H9 (cell line): Measurements from ENCODE around the gene HIRA. TPM values are rescaled to one million over a fixed set of nuclear protein-coding genes. Genes with fewer than 3 reads are reported as not detected.
A peak's percentile ranks its signal among the peaks of the same experiment; 100 is the strongest.

ENCODE experiments used
- DNase-seq: peaks from one replicate; pipeline ENCODE4 v3.0.0-alpha.2; 2017
- H2AFZ ChIP-seq: one replicate; pipeline ENCODE4 v1.6.1; 2013; ENCODE audit warnings: mild to moderate bottlenecking, low read length, control low read depth, moderate library complexity
- H2AK5ac ChIP-seq: 2 replicates; pipeline ENCODE4 v1.6.1; 2013; ENCODE audit warnings: low read length, control low read depth, mixed read lengths; ENCODE audit not compliant: insufficient read length
- H2BK120ac ChIP-seq: one replicate; pipeline ENCODE4 v1.6.1; 2013; ENCODE audit warnings: low read depth, mild to moderate bottlenecking, low read length, control low read depth, inconsistent platforms; ENCODE audit not compliant: poor library complexity, severe bottlenecking
- H2BK12ac ChIP-seq: 2 replicates; pipeline ENCODE4 v1.6.1; 2013; ENCODE audit warnings: low read length, control low read depth, mixed read lengths, low read depth; ENCODE audit not compliant: insufficient read length
- H2BK15ac ChIP-seq: 2 replicates; pipeline ENCODE4 v1.6.1; 2013; ENCODE audit warnings: low read depth, low read length, control low read depth
- H2BK20ac ChIP-seq: one replicate; pipeline ENCODE4 v1.6.1; 2013; ENCODE audit warnings: low read depth, mild to moderate bottlenecking, low read length, control low read depth, inconsistent platforms; ENCODE audit not compliant: poor library complexity, severe bottlenecking
- H2BK5ac ChIP-seq: 2 replicates; pipeline ENCODE4 v1.6.1; 2013; ENCODE audit warnings: low read length, control low read depth, mixed read lengths; ENCODE audit not compliant: insufficient read length
- H3K14ac ChIP-seq: 2 replicates; pipeline ENCODE4 v1.6.1; 2013; ENCODE audit warnings: low read length, control low read depth; ENCODE audit not compliant: insufficient read depth
- H3K18ac ChIP-seq: 2 replicates; pipeline ENCODE4 v1.6.1; 2013; ENCODE audit warnings: low read depth, mild to moderate bottlenecking, mixed read lengths, low read length, control low read depth; ENCODE audit not compliant: insufficient read length
- H3K23ac ChIP-seq: 2 replicates; pipeline ENCODE4 v1.6.1; 2013; ENCODE audit warnings: low read length, control low read depth, mixed read lengths, low read depth; ENCODE audit not compliant: insufficient read length
- H3K23me2 ChIP-seq: 2 replicates; pipeline ENCODE4 v1.6.1; 2013; ENCODE audit warnings: low read depth, mild to moderate bottlenecking, mixed read lengths, low read length, control low read depth; ENCODE audit not compliant: insufficient read length, poor library complexity, severe bottlenecking
- H3K27ac ChIP-seq: 2 replicates; pipeline ENCODE4 v1.5.1; 2013; ENCODE audit warnings: low read length, control low read depth, mixed read lengths, low read depth; ENCODE audit not compliant: insufficient read length
- H3K27me3 ChIP-seq: 2 replicates; pipeline ENCODE4 v1.6.1; 2013; ENCODE audit warnings: low read length, control low read depth, inconsistent platforms; ENCODE audit not compliant: insufficient read depth
- H3K4ac ChIP-seq: 2 replicates; pipeline ENCODE4 v1.6.1; 2013; ENCODE audit warnings: low read depth, mild to moderate bottlenecking, control low read depth, inconsistent platforms, low read length, moderate library complexity
- H3K4me1 ChIP-seq: 2 replicates; pipeline ENCODE4 v1.6.1; 2013; ENCODE audit warnings: low read length, control low read depth, inconsistent platforms; ENCODE audit not compliant: insufficient read depth
- H3K4me2 ChIP-seq: 2 replicates; pipeline ENCODE4 v1.6.1; 2013; ENCODE audit warnings: low read length, control low read depth, mixed read lengths; ENCODE audit not compliant: insufficient read length, insufficient read depth
- H3K56ac ChIP-seq: 2 replicates; pipeline ENCODE4 v1.6.1; 2013; ENCODE audit warnings: low read depth, mild to moderate bottlenecking, mixed read lengths, low read length, control low read depth; ENCODE audit not compliant: insufficient read length
- H3K79me1 ChIP-seq: 2 replicates; pipeline ENCODE4 v1.6.1; 2013; ENCODE audit warnings: low read depth, mild to moderate bottlenecking, moderate library complexity, low read length, control low read depth, inconsistent platforms; ENCODE audit not compliant: insufficient read depth, poor library complexity, severe bottlenecking
- H3K79me2 ChIP-seq: 2 replicates; pipeline ENCODE4 v1.6.1; 2013; ENCODE audit warnings: low read length, control low read depth, inconsistent platforms; ENCODE audit not compliant: insufficient read depth
- H3K9ac ChIP-seq: 2 replicates; pipeline ENCODE4 v1.6.1; 2013; ENCODE audit warnings: low read length, control low read depth, mixed read lengths; ENCODE audit not compliant: insufficient read length; ENCODE audit errors: extremely low read depth
- H3K9me3 ChIP-seq: one replicate; pipeline ENCODE4 v1.6.1; 2013; ENCODE audit warnings: low read depth, low read length, inconsistent platforms; ENCODE audit not compliant: control insufficient read depth
- H3T11ph ChIP-seq: one replicate; pipeline ENCODE4 v1.6.1; 2013; ENCODE audit warnings: mild to moderate bottlenecking, low read length, control low read depth, inconsistent platforms
- H4K20me1 ChIP-seq: one replicate; pipeline ENCODE4 v1.6.1; 2013; ENCODE audit not compliant: control insufficient read depth, insufficient read length, insufficient read depth
- H4K5ac ChIP-seq: 2 replicates; pipeline ENCODE4 v1.6.1; 2013; ENCODE audit warnings: low read depth, mild to moderate bottlenecking, mixed read lengths, low read length, control low read depth; ENCODE audit not compliant: insufficient read length
- H4K8ac ChIP-seq: replicated peaks from 2 replicates; pipeline ENCODE4 v1.6.1; 2013; ENCODE audit warnings: low read length, control low read depth, mixed read lengths, low read depth; ENCODE audit not compliant: insufficient read length
- H4K91ac ChIP-seq: 2 replicates; pipeline ENCODE4 v1.6.1; 2013; ENCODE audit warnings: low read depth, mild to moderate bottlenecking, moderate library complexity, mixed read lengths, low read length, control low read depth; ENCODE audit not compliant: insufficient read length
- H3K27ac Mint-ChIP-seq, 3 experiments: 2 replicates in 2 of 3; 3 replicates in 1 of 3; pipeline ENCODE4 v1.8.0; 2020 to 2021; ENCODE audit warnings: mixed read lengths in 3 of 3, mild to moderate bottlenecking in 1 of 3, moderate library complexity in 1 of 3
- H3K27me3 Mint-ChIP-seq: 2 replicates; pipeline ENCODE4 v1.8.0; 2021; ENCODE audit warnings: low read depth, mild to moderate bottlenecking, moderate library complexity, mixed read lengths
- H3K36me3 Mint-ChIP-seq, 3 experiments: 2 replicates in 2 of 3; 3 replicates in 1 of 3; pipeline ENCODE4 v1.8.0; 2020 to 2021; ENCODE audit warnings: low read depth in 3 of 3, mixed read lengths in 3 of 3; ENCODE audit not compliant: insufficient read depth in 1 of 3
- H3K4me1 Mint-ChIP-seq, 2 experiments: 2 replicates each; pipeline ENCODE4 v1.8.0; 2020; ENCODE audit warnings: mixed read lengths in 2 of 2
- H3K4me3 Mint-ChIP-seq, 2 experiments: 2 replicates in 1 of 2; 3 replicates in 1 of 2; pipeline ENCODE4 v1.8.0; 2020 to 2021; ENCODE audit warnings: mild to moderate bottlenecking in 2 of 2, mixed read lengths in 2 of 2, moderate library complexity in 1 of 2
- H3K9me3 Mint-ChIP-seq, 2 experiments: 2 replicates in 1 of 2; 3 replicates in 1 of 2; pipeline ENCODE4 v1.8.0; 2020; ENCODE audit warnings: mild to moderate bottlenecking in 2 of 2, mixed read lengths in 2 of 2, moderate library complexity in 1 of 2
- CTCF ChIP-seq: fragments of 200-600 bp; sonication (generic); conservative IDR thresholded peaks from 3 replicates; pipeline ENCODE4 v1.8.0; 2021; ENCODE audit warnings: antibody characterized with exemption, mild to moderate bottlenecking
- WGBS: extraction: QIAGEN DNeasy Blood & Tissue Kit; methylation state at CpG from one replicate; pipeline ENCODE4 v1.1.7; 2013; ENCODE audit warnings: missing lambda C conversion rate, low lambda C conversion rate, mixed read lengths; ENCODE audit not compliant: insufficient read length; ENCODE audit errors: extremely low coverage; 5-methylcytosine and 5-hydroxymethylcytosine counted together
- total RNA-seq: library from RNA; stranded (reverse); gene quantifications from 2 replicates; pipeline ENCODE4 v1.2.1, GENCODE V29; 2021

Gene HIRA
- total RNA-seq, 1 experiment from 2014 or later: 51.9 TPM

GRCh38 chr22:19352217-19352616 is 79.3 kb downstream of the HIRA start:
- no peak for DNase-seq
- Histone ChIP-seq H4K5ac (no peak overlapping the region), H3K4ac (no peak overlapping the region), H2BK120ac (no peak overlapping the region), H2BK12ac (no peak overlapping the region), H2BK5ac (no peak overlapping the region), H3K4me1 (no peaks in the 10 kb centered on the region), H3K23ac (no peak overlapping the region), H3K79me2 (no peaks in the 10 kb centered on the region), H3K14ac (no peak overlapping the region), H4K8ac (no peak overlapping the region), H3K4me2 (no peak overlapping the region), H3K9ac (no peak overlapping the region), H3K27ac (no peak overlapping the region), H3K56ac (no peak overlapping the region), H3T11ph (no peak overlapping the region), H2AK5ac (no peak overlapping the region), H3K18ac (no peak overlapping the region), H3K79me1 (no peaks in the 10 kb centered on the region), H2BK15ac (no peak overlapping the region), H3K27me3 (no peaks in the 10 kb centered on the region), H4K20me1 (no peaks in the 10 kb centered on the region), H2AFZ (no peak overlapping the region), H3K9me3 (no peaks in the 10 kb centered on the region), H3K23me2 (no peaks in the 10 kb centered on the region), H2BK20ac (no peak overlapping the region), H4K91ac (no peak overlapping the region)
- no peaks in the 10 kb centered on the region for H3K4me1 Mint-ChIP-seq
- peaks cover 40 to 74% (median 54%) of the 10 kb centered on the region in 3 experiments for H3K36me3 Mint-ChIP-seq
- H3K9me3 Mint-ChIP-seq: no peaks in the 10 kb centered on the region; a peak in 1 of 5 replicates
- no CpG with 5 or more reads among the region's 6 CpGs for WGBS
- H3K27ac Mint-ChIP-seq: peak overlapping the region in 1 of 3 experiments; percentile 87; a peak in 2 of 7 replicates
- TF ChIP-seq CTCF: no peak
- H3K4me3 Mint-ChIP-seq: no peak overlapping the region; a peak in 1 of 5 replicates
- no peaks in the 10 kb centered on the region for H3K27me3 Mint-ChIP-seq
